HepG2 (cell line): ENCODE measurements around the gene ASPRV1.

ENCODE experiments used
- IRX3 ChIP-seq: sonication (generic); formaldehyde crosslinking; IDR thresholded peaks from 2 replicates; pipeline ENCODE4 v1.8.1; 2023; ENCODE audit warnings: mild to moderate bottlenecking, low read depth, missing genetic modification reagents, borderline replicate concordance
- KAT2B ChIP-seq: fragments of 150-350 bp; IDR thresholded peaks from 2 replicates; pipeline ENCODE4 v1.6.1; 2014; ENCODE audit warnings: low read depth, low read length, borderline replicate concordance
- MIER2 ChIP-seq: IDR thresholded peaks from 2 replicates; pipeline ENCODE4 v1.6.1; 2016; ENCODE audit warnings: missing biosample characterization, missing genetic modification reagents
- NBN ChIP-seq: fragments of 450-650 bp; conservative IDR thresholded peaks from 2 replicates; pipeline ENCODE4 v1.6.1; 2017
- ZNF562 ChIP-seq: sonication (generic); formaldehyde crosslinking; IDR thresholded peaks from 2 replicates; pipeline ENCODE4 v1.8.0; 2022; ENCODE audit warnings: missing genetic modification reagents, borderline replicate concordance
- ZNF577 ChIP-seq: sonication (generic); formaldehyde crosslinking; IDR thresholded peaks from 2 replicates; pipeline ENCODE4 v1.4.0; 2020; ENCODE audit warnings: mild to moderate bottlenecking, low read depth, missing genetic modification reagents, borderline replicate concordance
- ZNF7 ChIP-seq: IDR thresholded peaks from 2 replicates; pipeline ENCODE4 v1.6.1; 2016; ENCODE audit warnings: missing biosample characterization, missing genetic modification reagents
- TF ChIP-seq, protein P1 (sequence below): IDR thresholded peaks from 2 replicates; pipeline ENCODE4 v1.6.1; 2012; ENCODE audit warnings: inconsistent platforms
- TF ChIP-seq, protein P2 (sequence below): sonication (generic); formaldehyde crosslinking; IDR thresholded peaks from 2 replicates; pipeline ENCODE4 v1.4.0; 2020; ENCODE audit warnings: mild to moderate bottlenecking, low read depth, missing genetic modification reagents
- TF ChIP-seq, protein P3 (sequence below), 2 experiments: sonication (generic) in 1 of 2; formaldehyde crosslinking in 1 of 2; IDR thresholded peaks; 2 replicates each; pipeline versions ENCODE4 v1.5.1 to v1.6.1; 2011 to 2020; ENCODE audit warnings: borderline replicate concordance in 1 of 2, low read depth in 1 of 2, low read length in 1 of 2, mild to moderate bottlenecking in 1 of 2, missing genetic modification reagents in 1 of 2, moderate library complexity in 1 of 2
- TF ChIP-seq, protein P4 (sequence below): sonication (generic); formaldehyde crosslinking; IDR thresholded peaks from 2 replicates; pipeline ENCODE4 v1.4.0; 2020; ENCODE audit warnings: mild to moderate bottlenecking, missing genetic modification reagents
- TF ChIP-seq, protein P5 (sequence below): sonication (generic); formaldehyde crosslinking; IDR thresholded peaks from 2 replicates; pipeline ENCODE4 v1.5.0; 2020; ENCODE audit warnings: mild to moderate bottlenecking, missing genetic modification reagents, moderate library complexity
- TF ChIP-seq, protein P6 (sequence below), 2 experiments: IDR thresholded peaks; 2 replicates each; pipeline ENCODE4 v1.6.1; 2011 to 2012; ENCODE audit warnings: low read length in 2 of 2, borderline replicate concordance in 1 of 2, low read depth in 1 of 2, mild to moderate bottlenecking in 1 of 2, moderate library complexity in 1 of 2

DNA sequence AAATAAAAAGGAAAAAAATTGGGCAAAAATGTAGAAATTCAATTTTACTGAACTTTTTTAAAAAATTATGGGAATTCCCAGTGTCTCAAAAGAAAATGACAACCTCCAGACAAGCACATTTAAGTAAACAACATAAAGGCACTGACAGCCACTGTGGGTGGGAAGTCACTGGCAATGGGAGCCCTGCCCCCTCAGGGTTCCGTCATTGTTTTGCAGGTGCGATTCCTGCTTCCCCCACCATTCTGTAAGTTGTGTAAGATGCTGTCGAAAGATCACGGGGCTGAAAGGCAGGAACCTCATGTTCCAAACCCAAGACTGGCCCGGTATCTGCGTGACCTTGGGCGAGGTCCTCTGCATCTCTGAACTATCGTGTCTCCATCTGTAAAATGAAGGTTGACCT is 15.8 kb upstream of the ASPRV1 start:
- TF ChIP-seq ZNF562 (no peak), IRX3 (CRISPR knock-in tag) (no peak), ZNF7 (CRISPR knock-in tag) (no peak), ZNF577 (no peak), KAT2B (no peak), NBN (no peak), MIER2 (CRISPR knock-in tag) (no peak)
- TF ChIP-seq, protein P1, sequence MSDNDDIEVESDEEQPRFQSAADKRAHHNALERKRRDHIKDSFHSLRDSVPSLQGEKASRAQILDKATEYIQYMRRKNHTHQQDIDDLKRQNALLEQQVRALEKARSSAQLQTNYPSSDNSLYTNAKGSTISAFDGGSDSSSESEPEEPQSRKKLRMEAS, result no peak
- TF ChIP-seq, protein P2, sequence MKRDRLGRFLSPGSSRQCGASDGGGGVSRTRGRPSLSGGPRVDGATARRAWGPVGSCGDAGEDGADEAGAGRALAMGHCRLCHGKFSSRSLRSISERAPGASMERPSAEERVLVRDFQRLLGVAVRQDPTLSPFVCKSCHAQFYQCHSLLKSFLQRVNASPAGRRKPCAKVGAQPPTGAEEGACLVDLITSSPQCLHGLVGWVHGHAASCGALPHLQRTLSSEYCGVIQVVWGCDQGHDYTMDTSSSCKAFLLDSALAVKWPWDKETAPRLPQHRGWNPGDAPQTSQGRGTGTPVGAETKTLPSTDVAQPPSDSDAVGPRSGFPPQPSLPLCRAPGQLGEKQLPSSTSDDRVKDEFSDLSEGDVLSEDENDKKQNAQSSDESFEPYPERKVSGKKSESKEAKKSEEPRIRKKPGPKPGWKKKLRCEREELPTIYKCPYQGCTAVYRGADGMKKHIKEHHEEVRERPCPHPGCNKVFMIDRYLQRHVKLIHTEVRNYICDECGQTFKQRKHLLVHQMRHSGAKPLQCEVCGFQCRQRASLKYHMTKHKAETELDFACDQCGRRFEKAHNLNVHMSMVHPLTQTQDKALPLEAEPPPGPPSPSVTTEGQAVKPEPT (CRISPR knock-in tag), result no peak
- TF ChIP-seq, protein P3, sequence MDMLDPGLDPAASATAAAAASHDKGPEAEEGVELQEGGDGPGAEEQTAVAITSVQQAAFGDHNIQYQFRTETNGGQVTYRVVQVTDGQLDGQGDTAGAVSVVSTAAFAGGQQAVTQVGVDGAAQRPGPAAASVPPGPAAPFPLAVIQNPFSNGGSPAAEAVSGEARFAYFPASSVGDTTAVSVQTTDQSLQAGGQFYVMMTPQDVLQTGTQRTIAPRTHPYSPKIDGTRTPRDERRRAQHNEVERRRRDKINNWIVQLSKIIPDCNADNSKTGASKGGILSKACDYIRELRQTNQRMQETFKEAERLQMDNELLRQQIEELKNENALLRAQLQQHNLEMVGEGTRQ (IDR thresholded peaks at IDR 0.05; ENCODE audit: low read depth, low read length), result no peak
- TF ChIP-seq, protein P3 (CRISPR knock-in tag; IDR thresholded peaks at IDR 0.05; ENCODE audit: borderline replicate concordance), result no peak
- TF ChIP-seq, protein P4, sequence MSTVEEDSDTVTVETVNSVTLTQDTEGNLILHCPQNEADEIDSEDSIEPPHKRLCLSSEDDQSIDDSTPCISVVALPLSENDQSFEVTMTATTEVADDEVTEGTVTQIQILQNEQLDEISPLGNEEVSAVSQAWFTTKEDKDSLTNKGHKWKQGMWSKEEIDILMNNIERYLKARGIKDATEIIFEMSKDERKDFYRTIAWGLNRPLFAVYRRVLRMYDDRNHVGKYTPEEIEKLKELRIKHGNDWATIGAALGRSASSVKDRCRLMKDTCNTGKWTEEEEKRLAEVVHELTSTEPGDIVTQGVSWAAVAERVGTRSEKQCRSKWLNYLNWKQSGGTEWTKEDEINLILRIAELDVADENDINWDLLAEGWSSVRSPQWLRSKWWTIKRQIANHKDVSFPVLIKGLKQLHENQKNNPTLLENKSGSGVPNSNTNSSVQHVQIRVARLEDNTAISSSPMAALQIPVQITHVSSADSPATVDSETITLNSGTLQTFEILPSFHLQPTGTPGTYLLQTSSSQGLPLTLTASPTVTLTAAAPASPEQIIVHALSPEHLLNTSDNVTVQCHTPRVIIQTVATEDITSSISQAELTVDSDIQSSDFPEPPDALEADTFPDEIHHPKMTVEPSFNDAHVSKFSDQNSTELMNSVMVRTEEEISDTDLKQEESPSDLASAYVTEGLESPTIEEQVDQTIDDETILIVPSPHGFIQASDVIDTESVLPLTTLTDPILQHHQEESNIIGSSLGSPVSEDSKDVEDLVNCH (CRISPR knock-in tag), result no peak
- TF ChIP-seq, protein P5, sequence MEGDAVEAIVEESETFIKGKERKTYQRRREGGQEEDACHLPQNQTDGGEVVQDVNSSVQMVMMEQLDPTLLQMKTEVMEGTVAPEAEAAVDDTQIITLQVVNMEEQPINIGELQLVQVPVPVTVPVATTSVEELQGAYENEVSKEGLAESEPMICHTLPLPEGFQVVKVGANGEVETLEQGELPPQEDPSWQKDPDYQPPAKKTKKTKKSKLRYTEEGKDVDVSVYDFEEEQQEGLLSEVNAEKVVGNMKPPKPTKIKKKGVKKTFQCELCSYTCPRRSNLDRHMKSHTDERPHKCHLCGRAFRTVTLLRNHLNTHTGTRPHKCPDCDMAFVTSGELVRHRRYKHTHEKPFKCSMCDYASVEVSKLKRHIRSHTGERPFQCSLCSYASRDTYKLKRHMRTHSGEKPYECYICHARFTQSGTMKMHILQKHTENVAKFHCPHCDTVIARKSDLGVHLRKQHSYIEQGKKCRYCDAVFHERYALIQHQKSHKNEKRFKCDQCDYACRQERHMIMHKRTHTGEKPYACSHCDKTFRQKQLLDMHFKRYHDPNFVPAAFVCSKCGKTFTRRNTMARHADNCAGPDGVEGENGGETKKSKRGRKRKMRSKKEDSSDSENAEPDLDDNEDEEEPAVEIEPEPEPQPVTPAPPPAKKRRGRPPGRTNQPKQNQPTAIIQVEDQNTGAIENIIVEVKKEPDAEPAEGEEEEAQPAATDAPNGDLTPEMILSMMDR (CRISPR knock-in tag), result no peak
- TF ChIP-seq, protein P6, sequence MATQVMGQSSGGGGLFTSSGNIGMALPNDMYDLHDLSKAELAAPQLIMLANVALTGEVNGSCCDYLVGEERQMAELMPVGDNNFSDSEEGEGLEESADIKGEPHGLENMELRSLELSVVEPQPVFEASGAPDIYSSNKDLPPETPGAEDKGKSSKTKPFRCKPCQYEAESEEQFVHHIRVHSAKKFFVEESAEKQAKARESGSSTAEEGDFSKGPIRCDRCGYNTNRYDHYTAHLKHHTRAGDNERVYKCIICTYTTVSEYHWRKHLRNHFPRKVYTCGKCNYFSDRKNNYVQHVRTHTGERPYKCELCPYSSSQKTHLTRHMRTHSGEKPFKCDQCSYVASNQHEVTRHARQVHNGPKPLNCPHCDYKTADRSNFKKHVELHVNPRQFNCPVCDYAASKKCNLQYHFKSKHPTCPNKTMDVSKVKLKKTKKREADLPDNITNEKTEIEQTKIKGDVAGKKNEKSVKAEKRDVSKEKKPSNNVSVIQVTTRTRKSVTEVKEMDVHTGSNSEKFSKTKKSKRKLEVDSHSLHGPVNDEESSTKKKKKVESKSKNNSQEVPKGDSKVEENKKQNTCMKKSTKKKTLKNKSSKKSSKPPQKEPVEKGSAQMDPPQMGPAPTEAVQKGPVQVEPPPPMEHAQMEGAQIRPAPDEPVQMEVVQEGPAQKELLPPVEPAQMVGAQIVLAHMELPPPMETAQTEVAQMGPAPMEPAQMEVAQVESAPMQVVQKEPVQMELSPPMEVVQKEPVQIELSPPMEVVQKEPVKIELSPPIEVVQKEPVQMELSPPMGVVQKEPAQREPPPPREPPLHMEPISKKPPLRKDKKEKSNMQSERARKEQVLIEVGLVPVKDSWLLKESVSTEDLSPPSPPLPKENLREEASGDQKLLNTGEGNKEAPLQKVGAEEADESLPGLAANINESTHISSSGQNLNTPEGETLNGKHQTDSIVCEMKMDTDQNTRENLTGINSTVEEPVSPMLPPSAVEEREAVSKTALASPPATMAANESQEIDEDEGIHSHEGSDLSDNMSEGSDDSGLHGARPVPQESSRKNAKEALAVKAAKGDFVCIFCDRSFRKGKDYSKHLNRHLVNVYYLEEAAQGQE (IDR thresholded peaks at IDR 0.05; ENCODE audit: borderline replicate concordance in 1 of 2, low read depth in 1 of 2, low read length in 2 of 2), result no peak
